Myometrial cell (primary cell): ENCODE results near the gene SEH1L. TPM values are rescaled to one million over a fixed set of nuclear protein-coding genes. Genes with fewer than 3 reads are reported as not detected.

ENCODE experiments used
- total RNA-seq: library from RNA; depleted of rRNA; stranded (reverse); fragments of >200 nt; gene quantifications from 2 replicates; pipeline ENCODE4 v1.2.3, GENCODE V29; 2015

Gene SEH1L, protein sequence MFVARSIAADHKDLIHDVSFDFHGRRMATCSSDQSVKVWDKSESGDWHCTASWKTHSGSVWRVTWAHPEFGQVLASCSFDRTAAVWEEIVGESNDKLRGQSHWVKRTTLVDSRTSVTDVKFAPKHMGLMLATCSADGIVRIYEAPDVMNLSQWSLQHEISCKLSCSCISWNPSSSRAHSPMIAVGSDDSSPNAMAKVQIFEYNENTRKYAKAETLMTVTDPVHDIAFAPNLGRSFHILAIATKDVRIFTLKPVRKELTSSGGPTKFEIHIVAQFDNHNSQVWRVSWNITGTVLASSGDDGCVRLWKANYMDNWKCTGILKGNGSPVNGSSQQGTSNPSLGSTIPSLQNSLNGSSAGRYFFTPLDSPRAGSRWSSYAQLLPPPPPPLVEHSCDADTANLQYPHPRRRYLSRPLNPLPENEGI
- total RNA-seq = 25.9 and 47.0 TPM in 2 replicates

DNA sequence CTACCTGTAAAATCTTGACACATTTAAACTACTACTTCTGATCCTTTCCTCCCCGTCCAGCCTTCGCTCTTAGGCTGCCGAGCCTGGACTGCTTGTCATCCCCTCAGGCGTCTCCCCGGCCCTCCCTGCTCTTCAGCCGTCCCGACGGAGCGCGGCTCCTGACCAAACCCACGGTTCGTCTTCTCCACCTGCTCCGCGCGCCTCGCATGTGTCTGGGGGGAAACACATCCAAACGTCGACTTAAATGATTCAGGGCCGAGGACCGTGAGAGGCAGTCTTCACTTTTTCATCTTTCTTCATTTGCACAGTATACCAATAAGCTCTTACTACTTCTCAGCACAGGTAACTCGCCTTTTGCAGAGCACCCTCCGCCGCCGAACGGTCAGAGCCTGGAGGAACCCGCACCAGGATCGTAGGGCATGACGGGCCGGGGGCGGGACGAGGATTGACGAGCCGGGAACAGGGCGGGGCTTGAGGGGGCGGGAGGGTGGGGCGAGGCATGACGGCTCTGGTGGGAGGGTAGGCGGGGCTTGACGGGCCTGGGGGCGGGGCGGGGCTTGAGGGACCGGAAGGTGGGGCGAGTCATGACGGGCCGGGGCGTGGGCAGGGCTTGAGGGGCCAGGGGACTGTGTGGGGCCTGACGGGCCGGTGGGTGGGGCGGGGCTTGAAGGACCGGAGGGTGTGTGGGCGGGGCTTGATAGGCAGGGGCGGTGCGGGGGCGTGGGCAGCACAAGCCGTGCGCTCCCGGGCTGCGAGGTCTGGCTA, at the start of gene SEH1L:
Gene SEH1L, plus strand, starts transcription at position 727 of the 765 bp plus-strand sequence. CDS start 111 bp downstream, outside the sequence.

DNA sequence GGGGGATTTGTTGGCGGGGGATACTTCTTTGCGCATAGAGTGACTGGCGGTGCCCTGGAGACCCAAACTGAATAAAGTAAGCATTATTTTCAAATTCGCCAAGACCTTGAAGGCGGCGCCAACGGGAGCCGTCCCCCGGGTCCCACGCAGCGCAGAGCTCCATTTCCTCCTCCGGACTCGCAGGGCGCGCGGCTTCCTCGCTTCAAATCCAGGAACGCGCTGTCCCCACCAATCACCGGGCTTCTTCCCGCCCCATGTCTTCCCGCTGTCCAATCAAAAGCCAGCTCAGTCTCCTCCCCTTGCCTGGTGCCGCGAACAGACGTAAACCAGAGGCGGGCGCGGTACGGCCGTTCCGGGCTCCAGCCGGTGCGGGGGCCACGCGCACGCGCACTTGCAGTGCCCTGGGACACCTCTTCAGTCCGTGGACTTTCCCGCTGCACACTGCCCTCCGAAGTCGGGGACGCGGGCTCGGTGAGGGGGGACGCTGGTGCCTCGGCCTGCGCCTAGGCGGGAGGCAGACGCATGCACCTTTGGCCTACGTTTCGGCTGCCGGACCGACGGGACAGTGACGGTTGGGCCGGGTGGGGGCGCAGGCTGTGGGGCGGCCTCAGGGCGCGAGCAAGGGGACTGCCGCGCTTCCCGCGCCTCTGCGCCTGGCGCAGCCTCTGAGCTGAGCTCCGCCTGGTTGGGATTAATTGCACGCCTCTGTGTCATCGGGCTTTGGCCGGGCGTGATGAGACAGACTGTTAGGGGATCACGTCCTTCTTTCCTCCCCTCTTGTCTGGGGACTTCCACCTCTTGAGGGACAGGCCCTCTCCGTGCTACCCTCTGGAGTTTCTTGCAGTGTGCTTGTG, 43.4 kb downstream of the SEH1L start, which contains the start of gene CEP192:
Gene CEP192, plus strand, starts transcription at position 396 of the 854 bp plus-strand sequence. CDS start 8,063 bp downstream, outside the sequence.

Other genes with a start within 250 kb of the SEH1L start
- gene CEP76, start 245.3 kb upstream of the SEH1L start, total RNA-seq = 6.9 and 10.1 TPM in 2 replicates
- gene PSMG2, start 245.0 kb upstream of the SEH1L start, total RNA-seq = 97.2 and 104 TPM in 2 replicates
- gene PTPN2, start 63.8 kb upstream of the SEH1L start, total RNA-seq = 22.8 and 45.4 TPM in 2 replicates
- 17.3 and 23.2 TPM in 2 replicates for gene CEP192, start 43.4 kb downstream of the SEH1L start, total RNA-seq